Activated T-cell treated with anti-CD3 and anti-CD28 coated beads, Interleukin-2, amount 50 U/mL, for 4 hours (primary cell): ENCODE results near the gene UBAP2L. TPM values are rescaled to one million over a fixed set of nuclear protein-coding genes. Genes with fewer than 3 reads are reported as not detected.

Experiments used
- total RNA-seq, 3 donors: library from RNA; stranded (reverse); gene quantifications; one replicate each; pipeline ENCODE4 v1.2.1, GENCODE V29; 2021

The UBAP2L gene
- total RNA-seq, 3 donors from 2014 or later, result 299 to 328 (median 318) TPM

Other genes with a start within 250 kb of the UBAP2L start
- 100 to 1,000 TPM; 257 to 294 (median 273) TPM for gene JTB, start 243.3 kb upstream of the UBAP2L start, total RNA-seq
- 10 to 100 TPM in 1 of 3 donors, 1 to 10 TPM in 2; 7.0 to 16.0 (median 9.3) TPM for gene RAB13, start 234.6 kb upstream of the UBAP2L start, total RNA-seq
- 1,000 to 10,000 TPM; 2,132 to 2,236 (median 2,176) TPM for gene RPS27, start 230.2 kb upstream of the UBAP2L start, total RNA-seq
- under 1 TPM; 0.05 to 0.08 (median 0.08) TPM for gene NUP210L, start 65.9 kb upstream of the UBAP2L start, total RNA-seq
- 100 to 1,000 TPM; 788 to 834 (median 808) TPM for gene TPM3, start 28.9 kb upstream of the UBAP2L start, total RNA-seq
- gene CFAP141, start 14.6 kb upstream of the UBAP2L start, total RNA-seq, result not detected
- 100 to 1,000 TPM; 131 to 178 (median 157) TPM for gene HAX1, start 51.7 kb downstream of the UBAP2L start, total RNA-seq
- not detected for gene AQP10, start 100.1 kb downstream of the UBAP2L start, total RNA-seq
- 10 to 100 TPM; 73.1 to 74.9 (median 73.4) TPM for gene ATP8B2, start 104.6 kb downstream of the UBAP2L start, total RNA-seq
- 10 to 100 TPM; 20.7 to 28.7 (median 24.1) TPM for gene IL6R, start 184.4 kb downstream of the UBAP2L start, total RNA-seq